Measurements from ENCODE around the gene IFNB1.

The IFNB1 gene

DNA sequence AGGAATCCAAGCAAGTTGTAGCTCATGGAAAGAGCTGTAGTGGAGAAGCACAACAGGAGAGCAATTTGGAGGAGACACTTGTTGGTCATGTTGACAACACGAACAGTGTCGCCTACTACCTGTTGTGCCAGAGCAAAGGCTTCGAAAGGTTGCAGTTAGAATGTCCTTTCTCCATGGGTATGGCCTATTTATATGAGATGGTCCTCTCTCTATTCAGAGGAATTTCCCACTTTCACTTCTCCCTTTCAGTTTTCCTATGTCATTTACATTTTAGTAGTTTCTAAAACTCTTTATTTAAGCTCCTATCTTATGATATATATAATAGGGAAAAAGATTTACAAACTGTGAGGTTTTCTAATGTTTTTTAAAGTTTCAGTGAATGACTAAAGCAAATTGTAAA, at the start of gene IFNB1:
TSS of gene IFNB1 (minus strand) at position 162 of the 400 bp plus-strand sequence. CDS start at position 89, 73 bp downstream.
- H3K4me3 ChIP-seq (ENCODE audit: low read depth, low read length) = no peak within 1 kb of the TSS

DNA sequence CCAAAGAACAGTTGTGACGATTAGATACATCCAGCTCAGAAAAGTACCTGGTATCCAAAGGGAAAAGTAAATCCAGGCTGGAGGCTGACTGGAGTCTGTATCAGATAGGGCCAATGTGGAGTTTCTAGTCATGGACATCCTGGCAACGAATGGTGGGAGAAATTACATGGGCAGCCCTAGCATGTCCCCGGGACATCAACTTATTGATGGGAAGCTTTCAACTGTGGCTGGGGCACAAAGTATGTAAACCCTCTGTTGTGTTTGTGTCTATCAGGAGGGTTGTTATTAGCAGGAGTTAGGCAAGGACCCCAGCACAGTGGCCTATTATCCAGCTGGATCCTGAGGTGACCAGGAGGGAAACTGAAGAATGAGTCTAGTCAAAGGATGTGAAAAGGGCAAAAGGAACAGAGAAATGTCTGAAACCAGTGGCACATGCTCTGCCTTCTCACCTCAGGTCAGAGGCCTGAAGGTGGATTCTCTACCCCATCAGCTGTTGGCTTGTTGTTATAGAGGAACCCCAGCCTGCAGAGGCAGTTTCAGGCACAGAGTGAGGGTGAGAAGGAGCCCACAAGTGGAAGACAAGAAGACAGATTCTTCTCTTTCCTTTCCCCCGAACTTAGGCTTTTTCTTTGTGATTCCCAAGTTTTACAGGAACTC, 44.0 kb upstream of the IFNB1 start:
- H3K4me3 ChIP-seq (ENCODE audit: low read depth, low read length) = no peak overlapping the region

DNA sequence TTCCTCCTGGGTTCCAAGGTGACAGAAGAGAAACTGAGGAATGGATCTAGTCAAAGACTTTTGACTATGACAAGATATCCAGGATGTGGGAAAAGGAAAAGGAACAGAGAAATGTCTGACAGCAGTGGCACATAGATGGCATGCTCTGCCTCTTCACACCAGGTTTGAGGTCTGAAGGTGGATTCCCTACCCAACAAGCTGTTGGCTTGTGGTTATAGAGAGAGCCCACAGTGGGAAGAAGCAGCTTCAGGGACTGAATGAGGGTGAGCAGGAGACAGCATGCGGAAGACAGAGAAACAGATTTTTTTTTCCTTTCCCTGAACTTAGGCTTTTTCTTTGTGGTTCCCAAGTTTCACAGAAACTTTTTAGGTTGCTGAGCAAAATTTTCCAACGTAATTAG, 43.3 kb upstream of the IFNB1 start:
- no peak overlapping the region for H3K4me3 ChIP-seq (ENCODE audit: low read depth, low read length)

DNA sequence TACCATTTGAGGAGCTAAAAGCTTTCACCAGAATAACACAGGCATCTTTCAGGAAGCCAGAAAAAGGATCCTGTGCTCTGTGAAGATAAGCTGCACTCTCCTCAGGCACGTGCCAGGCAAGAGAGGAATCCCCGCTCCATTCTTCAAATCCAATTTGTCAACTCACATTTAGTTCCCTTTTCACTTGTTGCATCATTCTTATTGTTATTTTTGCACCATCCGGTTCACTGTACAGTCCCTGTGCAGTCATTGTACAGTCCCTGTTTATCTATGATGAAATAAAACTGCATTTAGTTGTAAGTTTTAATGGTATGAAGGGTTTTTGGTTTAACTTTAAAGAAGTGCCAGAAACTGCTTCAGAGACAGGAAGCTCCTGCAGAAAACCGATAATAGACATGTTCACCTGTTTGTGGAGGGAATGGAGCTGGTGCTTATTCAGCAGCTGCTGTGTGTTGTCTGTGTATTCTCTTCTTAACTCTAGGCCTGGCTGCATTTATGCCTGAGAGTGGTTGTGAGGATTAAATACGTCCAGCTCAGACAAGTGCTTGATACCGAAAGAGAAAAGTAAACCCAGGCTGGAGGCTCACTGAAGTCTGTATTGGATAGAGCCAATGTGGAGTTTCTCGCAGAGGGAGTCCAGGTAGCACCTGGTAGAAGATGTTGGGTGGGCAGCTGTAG, 41.5 kb upstream of the IFNB1 start:
- H3K4me3 ChIP-seq (ENCODE audit: low read depth, low read length) = no peak overlapping the region

DNA sequence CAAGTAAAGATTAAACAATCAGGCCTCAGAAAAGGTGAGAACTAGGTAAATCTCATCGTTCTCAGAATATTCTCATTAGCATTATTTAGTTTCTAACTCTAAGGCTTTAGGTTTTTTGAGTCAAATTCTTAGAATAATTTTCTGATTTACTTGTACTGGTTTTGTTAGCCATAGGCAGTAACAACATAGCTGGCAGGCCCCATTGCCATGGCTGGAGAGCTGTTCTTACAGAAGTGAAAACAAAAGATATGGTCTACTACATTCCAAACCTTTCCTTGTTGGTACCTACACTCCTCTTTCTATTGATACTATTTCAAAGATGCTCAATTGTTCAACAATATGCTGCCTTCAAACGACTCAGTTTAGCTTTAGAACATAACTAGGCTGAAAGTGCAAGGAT, 36.6 kb upstream of the IFNB1 start:
- no peak overlapping the region for H3K4me3 ChIP-seq (ENCODE audit: low read depth, low read length)

DNA sequence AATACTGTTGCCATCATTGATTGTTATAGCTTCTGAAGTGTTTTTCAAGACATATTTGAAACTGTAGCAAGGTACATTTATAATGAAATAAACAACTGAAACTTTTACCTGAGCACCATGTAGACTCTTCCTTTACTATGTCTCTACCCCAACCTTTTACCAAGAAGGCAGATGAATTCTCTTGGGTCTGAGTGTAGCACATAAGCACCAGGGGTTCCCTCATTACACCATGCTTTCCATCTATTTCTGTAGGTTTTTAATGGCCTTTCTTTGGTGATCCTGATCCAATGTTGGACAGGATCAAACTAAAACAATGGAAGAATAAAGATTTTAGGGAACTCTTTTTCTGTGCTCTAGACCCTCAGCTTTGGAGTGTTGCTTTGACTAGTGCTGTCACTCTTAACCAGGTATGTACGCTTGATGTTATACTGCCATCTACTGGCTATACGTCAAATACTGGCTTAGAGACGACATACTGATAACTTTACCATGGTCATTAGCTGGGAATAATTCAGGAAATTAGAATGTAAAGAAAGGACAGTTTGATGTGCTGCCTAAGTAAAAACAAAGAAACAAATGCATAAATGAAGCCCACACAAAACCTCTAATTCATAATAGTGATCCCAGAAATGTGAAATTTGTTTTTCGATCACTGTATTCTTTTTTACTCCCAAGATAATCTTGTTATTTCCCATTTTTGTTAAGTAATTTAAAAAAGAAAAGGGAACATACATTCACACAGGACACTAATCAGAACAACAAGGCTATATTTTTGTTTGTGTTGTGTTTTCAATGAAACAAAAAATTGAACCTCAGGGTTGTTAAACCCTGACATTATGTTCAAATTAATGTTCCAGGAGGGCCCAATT, 33.2 kb upstream of the IFNB1 start:
- no peak overlapping the region for H3K4me3 ChIP-seq (ENCODE audit: low read depth, low read length)

DNA sequence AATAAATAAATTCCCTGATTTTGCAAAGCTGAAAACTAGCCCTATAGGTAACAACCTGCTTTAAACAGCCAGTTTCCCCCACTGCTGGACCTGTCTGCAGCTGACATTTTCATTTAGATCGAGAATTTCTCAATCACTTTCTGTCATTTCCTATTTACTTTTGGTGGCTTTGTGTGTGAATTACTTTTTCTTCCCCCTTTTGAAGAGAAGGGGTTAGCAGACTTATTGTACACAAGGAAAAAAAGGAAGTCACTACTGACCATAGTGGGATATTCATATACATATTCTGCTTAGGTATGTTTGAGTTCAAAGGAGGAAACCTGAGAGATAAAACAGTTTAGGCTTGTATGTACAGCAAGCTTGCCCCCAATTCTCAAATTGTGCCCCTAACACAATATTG, 27.0 kb upstream of the IFNB1 start:
- no peak overlapping the region for H3K4me3 ChIP-seq (ENCODE audit: low read depth, low read length)

DNA sequence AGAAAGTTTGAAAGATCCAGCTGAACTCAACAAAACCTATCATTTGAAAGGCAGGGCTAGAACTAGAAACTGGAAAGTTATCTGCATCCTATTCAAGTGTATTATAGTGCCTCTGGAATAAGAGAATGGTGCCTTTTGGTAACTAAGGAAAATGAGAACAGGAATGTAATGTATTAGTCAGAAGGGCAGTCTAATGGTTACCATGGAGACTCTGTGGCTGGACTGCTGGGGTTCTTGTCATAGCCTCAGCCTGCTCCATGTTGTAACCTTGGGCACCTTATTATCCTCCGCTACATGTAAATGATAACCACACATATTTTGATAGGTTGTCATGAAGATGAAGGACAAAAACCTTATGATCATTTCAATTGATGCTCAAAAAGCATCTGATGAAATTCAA, 24.6 kb upstream of the IFNB1 start:
- H3K4me3 ChIP-seq (ENCODE audit: low read depth, low read length) = no peak overlapping the region

DNA sequence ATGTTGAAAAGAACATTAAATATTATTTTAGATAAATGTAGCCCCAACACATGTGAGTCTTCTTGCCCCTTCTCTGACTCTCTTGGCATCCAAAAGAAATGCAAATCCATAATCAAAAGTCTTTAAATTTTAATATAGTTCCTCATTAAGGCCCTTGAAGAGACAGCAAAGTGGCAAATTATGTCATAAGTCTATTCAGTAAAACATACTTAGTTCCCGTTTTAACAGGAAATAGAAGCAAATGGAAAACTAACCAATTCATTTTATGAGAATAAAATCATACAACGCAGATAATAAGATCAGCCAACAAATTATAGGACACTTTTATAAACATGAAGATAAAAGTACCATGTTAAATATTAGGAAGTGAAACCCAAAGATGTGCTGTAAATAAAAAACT, 20.1 kb upstream of the IFNB1 start:
- no peak overlapping the region for H3K4me3 ChIP-seq (ENCODE audit: low read depth, low read length)

DNA sequence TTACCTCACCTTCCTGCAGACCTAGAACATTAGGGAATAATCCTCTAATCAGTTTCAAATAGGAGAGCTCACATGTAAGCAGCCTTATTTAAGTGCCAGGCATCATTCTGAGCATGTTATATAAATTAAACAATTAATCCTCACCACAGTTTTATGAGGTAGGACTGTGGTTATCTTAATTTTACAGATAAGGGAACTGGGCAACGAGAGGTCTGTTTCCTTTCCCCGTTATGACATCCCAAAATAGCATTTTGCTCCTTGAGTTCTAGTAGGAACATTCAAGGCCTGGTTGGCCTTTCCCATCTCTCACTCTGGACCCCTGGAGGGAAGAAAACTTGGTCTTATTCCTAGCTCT, 19.1 kb upstream of the IFNB1 start:
- H3K4me3 ChIP-seq (ENCODE audit: low read depth, low read length) = no peak overlapping the region

DNA sequence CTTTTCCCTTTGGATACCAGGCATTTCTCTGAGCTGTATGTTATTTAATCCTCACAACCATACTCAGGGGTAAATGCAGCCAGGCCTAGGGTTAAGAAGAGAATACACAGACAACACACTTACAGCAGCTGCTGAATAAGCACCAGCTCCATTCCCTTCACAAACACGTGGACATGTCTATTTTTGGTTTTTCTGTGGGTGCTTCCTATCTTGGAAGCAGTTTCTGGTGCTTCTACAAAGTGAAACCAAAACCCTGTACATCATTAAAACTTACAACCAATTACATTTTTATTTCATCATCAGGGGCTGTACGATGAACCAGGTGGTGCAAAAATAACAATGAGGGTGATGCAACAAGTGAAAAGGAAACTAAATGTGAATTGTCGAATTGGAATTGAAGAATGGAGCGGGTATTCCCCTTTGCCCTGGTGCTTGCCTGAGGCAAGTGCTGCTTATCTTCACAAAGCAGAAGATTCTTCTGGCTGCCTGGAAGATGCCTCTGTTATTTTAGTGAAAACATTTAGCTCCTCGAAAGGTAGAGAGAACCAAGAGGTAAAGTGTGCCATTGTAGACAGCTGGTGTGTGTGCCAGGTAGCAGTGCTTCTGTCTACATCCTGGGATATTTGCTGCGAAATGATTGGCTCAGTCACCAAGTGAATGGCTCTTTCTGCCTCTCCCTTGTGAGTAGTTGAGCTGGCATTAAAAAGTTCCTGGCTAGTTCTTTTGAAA, 18.6 kb upstream of the IFNB1 start:
- H3K4me3 ChIP-seq (ENCODE audit: low read depth, low read length) = no peak overlapping the region

DNA sequence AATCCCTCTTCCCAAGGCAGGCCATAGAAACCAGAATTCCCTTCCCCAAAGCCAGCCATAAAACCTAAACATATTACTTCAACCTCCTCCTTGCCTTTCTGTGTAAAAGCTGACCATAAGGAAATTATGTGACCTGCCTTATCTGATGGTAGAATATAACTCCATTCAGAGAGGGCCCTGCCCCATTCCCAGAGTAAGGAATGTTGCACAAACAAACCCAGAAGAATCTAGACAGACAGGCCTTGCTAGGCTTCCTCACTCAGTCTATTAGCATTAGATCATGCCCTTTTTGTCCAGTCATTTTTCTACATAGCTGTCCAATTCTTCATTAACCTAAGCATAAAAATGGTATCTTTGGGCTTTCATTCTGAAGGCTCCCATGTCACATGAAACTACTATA, 17.8 kb upstream of the IFNB1 start:
- H3K4me3 ChIP-seq (ENCODE audit: low read depth, low read length) = no peak overlapping the region

DNA sequence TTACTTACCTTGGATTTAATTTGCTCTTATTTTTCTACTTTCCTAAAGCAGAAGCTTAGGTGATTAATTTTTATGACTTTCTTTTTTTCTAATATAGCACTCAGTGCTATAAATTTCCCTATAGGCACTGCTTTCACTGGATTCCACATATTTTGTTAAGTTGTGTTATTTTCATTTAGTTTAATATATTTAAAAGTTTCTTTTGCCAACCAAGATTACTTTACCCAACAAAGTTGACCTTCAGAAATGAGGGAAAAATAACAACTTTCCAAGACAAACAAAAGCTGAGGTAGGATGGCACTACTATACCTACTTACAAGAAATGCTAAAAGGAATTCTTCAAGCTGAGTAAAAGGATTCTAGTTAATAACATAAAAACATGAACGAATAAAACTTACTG, 8.8 kb upstream of the IFNB1 start:
- H3K4me3 ChIP-seq (ENCODE audit: low read depth, low read length) = no peak overlapping the region

DNA sequence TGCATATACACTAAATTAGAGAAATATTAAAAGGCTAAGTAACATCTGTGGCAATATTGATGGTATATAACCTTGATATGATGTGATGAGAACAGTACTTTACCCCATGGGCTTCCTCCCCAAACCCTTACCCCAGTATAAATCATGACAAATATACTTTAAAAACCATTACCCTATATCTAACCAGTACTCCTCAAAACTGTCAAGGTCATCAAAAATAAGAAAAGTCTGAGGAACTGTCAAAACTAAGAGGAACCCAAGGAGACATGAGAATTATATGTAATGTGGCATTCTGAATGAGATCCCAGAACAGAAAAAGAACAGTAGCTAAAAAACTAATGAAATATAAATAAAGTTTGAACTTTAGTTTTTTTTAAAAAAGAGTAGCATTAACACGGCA, 7.3 kb upstream of the IFNB1 start:
- H3K4me3 ChIP-seq (ENCODE audit: low read depth, low read length) = no peak overlapping the region

DNA sequence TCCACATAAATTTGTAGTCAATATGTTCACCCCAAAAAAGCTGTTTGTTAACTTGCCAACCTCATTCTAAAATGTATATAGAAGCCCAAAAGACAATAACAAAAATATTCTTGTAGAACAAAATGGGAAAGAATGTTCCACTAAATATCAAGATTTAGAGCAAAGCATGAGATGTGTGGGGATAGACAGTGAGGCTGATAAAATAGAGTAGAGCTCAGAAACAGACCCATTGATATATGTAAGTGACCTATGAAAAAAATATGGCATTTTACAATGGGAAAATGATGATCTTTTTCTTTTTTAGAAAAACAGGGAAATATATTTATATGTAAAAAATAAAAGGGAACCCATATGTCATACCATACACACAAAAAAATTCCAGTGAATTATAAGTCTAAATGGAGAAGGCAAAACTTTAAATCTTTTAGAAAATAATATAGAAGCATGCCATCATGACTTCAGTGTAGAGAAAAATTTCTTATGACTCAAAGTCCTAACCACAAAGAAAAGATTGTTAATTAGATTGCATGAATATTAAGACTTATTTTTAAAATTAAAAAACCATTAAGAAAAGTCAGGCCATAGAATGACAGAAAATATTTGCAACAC, 6.6 kb upstream of the IFNB1 start:
- no peak overlapping the region for H3K4me3 ChIP-seq (ENCODE audit: low read depth, low read length)

DNA sequence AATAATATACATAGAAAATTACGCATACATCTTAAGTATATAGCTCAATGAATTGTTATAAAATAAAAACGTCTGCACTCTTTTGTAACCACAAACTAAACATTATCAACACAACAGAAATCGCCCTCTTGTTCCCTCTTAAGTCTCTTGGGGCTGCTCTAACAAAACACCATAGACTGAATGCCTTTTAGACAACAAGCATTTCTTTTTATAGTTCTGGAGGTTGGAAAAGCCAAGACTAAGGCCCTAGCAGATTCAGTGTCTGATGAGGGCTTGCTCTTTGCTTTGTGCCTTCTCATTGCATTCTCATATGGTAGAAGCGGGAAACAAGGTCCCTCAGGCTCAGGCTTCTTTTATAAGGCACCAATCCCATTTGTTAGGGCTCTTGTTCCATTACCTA, 4.9 kb upstream of the IFNB1 start:
- H3K4me3 ChIP-seq (ENCODE audit: low read depth, low read length) = no peak overlapping the region

DNA sequence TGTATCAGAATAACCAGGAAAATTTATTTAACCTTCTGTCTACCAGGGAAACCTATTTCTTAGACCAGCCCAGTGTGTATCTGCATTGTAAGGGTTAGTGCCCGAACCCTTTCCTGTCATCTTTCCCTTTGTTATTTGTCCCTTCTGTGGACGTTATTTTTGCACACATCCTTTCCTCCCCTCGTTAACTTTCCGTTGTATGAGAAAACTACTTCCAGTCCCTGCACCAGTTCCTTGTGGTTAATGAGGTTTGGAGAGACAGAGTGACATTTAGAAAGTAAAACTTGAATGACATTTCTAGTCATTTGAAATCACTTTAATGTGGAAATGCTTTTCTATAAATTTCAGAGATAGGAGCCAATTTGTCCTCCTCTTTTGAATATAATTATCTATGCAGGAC, 4.3 kb upstream of the IFNB1 start:
- no peak overlapping the region for H3K4me3 ChIP-seq (ENCODE audit: low read depth, low read length)

DNA sequence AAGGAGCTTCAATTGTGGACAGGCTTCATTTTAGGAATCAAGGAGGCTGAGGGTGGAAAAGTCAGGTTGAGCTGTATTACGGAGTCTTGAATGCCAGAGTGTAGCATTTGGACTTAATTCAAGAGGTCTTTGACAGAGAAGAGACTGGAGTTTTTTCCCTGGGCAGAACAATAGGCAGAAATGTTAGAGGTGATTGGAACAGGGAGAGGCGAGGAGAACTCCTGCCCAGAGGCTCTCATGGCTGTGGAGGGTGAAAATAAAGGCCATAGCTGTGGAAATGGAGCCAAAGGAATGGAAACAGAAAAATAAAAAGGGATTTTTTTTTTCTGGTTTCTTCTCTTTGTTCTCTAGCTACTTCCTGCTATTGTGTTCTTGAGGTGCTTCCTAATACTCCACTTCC, 3.7 kb upstream of the IFNB1 start:
- no peak overlapping the region for H3K4me3 ChIP-seq (ENCODE audit: low read depth, low read length)

DNA sequence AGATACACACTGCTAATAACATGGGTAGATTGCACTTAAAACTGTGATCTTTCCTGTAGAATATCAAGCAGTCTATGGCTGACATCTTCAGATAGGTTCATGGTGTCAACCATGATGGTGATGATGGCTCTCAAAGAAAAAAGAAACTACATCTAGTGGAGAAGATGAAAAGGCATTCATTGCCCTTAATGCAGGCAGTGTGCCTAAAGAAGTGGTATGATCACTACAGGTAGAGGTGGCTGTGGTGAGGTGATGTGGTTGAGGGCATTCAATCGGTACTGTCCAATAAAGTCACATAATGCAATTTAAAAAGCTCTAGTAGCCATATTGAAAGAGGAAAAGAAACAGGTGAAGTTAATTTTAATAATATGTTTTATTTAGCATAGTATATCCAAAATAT, 3.1 kb upstream of the IFNB1 start:
- H3K4me3 ChIP-seq (ENCODE audit: low read depth, low read length) = no peak overlapping the region

DNA sequence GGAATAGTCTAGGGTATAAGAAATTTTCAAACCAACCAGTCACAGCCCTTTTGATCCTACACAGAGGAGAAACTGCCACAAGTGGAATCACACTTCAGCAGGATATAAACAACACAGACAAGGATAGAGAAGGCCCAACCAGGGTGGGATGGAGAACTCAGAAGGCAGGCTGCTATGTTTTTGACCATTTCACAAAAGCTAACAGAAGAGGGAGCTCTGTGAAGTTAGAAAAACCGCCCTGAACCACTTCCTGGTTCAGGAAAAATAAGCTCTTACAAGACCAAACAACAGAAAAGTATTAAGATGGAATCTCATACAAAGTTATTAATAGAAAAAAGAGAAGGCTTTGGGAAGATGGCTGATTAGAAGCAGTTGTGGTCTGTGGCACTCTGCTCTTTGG, 960 bp upstream of the IFNB1 start:
- H3K4me3 ChIP-seq (ENCODE audit: low read depth, low read length) = no peak overlapping the region

DNA sequence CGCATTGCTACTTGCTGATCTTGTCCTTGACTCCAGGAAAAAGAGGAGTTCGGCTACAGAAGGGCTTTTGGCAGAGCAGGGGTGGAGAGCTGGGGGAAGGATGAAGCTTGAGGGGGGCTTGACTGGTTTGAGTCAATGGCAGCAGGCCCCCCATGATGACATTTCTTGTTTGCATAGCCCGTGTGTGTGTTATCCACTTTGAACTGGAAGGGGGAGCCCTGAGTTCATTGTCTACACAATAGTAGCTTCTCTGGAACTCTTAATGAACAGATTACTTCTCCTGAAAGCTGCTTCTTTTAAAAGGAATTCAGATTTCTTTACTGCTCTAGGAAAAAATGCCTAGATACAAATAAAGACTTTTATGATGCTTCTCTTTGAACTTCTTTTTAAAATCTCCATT, 2.3 kb downstream of the IFNB1 start:
- H3K4me3 ChIP-seq (ENCODE audit: low read depth, low read length) = no peak overlapping the region

All from iPS-11a (cell line).